ENCODE results near the gene DNAH10. TPM values are rescaled to one million over a fixed set of nuclear protein-coding genes. Genes with fewer than 3 reads are reported as not detected.
A peak's percentile ranks its signal among the peaks of the same experiment; 100 is the strongest.

The DNAH10 gene
- total RNA-seq, 1 donor from 2014 or later: under 0.01 TPM

DNA sequence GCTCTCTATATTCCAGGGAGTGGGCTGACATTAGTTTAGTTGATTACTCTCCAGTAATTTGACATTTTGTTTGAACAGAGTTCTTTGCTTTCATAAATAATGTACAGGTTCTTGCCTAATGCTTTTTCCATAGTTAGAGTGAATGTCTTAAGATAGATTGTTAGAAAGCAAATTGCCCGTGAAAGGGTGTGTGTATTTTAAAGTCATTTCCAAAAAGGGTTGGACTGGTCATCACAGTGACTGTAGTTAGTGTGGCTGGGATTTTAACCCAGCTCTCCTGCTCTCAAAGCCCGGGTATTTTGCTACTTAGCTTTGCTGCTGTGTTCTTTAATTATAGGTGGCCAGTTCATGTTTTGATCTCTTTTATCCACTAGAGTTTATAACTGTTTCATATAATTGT, 74.2 kb downstream of the DNAH10 start:
- FAIRE-seq: no peak

DNA sequence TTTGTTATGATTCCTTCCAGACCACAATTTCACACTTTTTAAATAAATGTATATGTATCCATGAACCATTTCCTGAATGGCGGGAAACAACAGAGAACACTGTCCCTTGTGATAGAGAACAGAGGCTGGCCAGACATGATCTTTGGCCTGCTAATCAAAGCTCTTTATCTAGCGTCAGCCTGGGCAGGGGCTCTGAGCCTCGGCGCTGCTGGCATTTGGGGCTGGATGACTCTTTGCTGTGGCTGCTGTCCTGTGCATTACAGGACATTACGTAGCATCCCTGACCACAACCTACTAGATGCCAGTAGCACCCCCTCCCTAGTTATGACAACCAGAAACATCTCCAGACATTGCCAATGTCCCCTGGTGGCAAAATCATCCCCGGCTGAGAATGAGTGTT, 77.7 kb downstream of the DNAH10 start:
- H3K36me3 ChIP-seq (ENCODE audit: control insufficient read depth, insufficient read depth, low read length): no peaks in the 10 kb centered on the region
- no peak for FAIRE-seq
- no peaks in the 10 kb centered on the region for H3K27me3 ChIP-seq (ENCODE audit: control insufficient read depth, insufficient read depth, low read length)
- DNase-seq (ENCODE audit: low read depth): no peak
- no peak overlapping the region for H3K4me3 ChIP-seq (ENCODE audit: low read depth, low read length)
- no peak for TF ChIP-seq CTCF (IDR thresholded peaks at IDR 0.05; ENCODE audit: insufficient read depth, low read length, severe bottlenecking)

More for the DNA sequence above, 74.2 kb downstream of the DNAH10 start:
- no peaks in the 10 kb centered on the region for H3K36me3 ChIP-seq (ENCODE audit: control insufficient read depth, insufficient read depth, low read length)
- no peak for TF ChIP-seq CTCF (IDR thresholded peaks at IDR 0.05; ENCODE audit: insufficient read depth, low read length, severe bottlenecking)
- no peak for DNase-seq (ENCODE audit: low read depth)
- H3K27me3 ChIP-seq (ENCODE audit: control insufficient read depth, insufficient read depth, low read length): no peaks in the 10 kb centered on the region
- H3K4me3 ChIP-seq (ENCODE audit: low read depth, low read length): no peak overlapping the region

- no peak for FAIRE-seq
- no peak for TF ChIP-seq CTCF (IDR thresholded peaks at IDR 0.05; ENCODE audit: insufficient read depth, low read length, severe bottlenecking)
- no peak for DNase-seq (ENCODE audit: low read depth)
- H3K27me3 ChIP-seq (ENCODE audit: control insufficient read depth, insufficient read depth, low read length): no peaks in the 10 kb centered on the region
- H3K4me3 ChIP-seq (ENCODE audit: low read depth, low read length): no peak overlapping the region
- H3K36me3 ChIP-seq (ENCODE audit: control insufficient read depth, insufficient read depth, low read length): no peaks in the 10 kb centered on the region
Measured at GRCh38 chr12:123840765-123841425, 78.8 kb downstream of the DNAH10 start.

DNA sequence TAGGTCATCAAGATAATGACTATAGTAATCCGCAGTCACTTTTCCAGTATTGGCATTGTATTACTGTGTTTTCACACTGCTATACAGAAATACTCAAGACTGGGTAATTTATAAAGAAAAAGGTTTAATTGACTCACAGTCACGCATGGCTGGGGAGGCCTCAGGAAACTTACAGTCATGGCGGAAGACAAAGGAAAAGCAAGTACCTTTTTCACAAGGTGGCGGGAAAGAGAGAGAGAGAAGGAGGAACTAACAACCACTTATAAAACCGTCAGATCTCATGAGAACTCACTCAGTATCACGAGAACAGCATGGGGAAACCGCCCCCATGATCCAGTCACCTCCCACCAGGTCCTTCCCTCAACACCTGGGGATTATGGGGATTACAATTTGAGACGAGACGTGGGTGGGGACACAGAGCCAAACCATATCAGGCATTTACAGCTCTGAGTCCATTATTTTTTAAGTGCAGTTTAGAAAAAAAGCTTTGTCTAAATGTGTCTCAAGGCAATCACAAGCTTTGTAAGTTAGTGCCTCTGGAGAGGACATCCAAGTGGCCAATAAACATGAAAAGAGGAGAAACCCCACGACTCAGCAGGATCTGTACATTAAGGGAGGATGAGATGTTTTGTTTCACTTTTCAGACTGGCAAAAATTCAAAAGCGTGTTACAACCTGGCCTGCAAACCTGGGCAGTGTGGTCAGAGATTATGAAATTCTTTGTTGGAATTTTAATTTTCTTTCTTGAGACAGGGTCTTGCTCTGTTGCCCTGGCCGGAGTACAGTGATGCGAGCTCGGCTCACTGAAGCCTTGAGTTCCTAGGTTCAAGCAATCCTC, 82.0 kb downstream of the DNAH10 start:
- FAIRE-seq (no peak), DNase-seq (ENCODE audit: low read depth) (peak; percentile 76)
- no peak for TF ChIP-seq CTCF (IDR thresholded peaks at IDR 0.05; ENCODE audit: insufficient read depth, low read length, severe bottlenecking)
- no peaks in the 10 kb centered on the region for H3K27me3 ChIP-seq (ENCODE audit: control insufficient read depth, insufficient read depth, low read length)
- no peaks in the 10 kb centered on the region for H3K36me3 ChIP-seq (ENCODE audit: control insufficient read depth, insufficient read depth, low read length)
- no peak overlapping the region for H3K4me3 ChIP-seq (ENCODE audit: low read depth, low read length)

DNA sequence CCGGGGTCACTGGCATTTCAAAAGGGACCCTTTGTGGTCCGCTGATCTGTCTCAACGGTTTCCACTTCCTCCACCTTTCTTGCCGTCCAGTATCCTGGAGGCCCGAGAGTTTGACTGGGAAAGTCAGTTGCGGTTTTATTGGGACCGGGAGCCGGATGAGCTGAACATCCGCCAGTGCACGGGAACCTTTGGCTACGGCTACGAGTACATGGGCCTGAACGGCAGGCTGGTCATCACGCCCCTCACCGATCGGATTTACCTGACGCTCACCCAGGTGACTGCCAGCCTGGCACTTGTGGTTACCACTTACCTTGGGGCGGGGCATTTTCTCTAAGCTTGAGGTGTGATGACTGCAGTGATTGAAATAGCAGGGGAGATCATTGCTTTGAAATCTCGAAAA, 83.8 kb downstream of the DNAH10 start:
- H3K27me3 ChIP-seq (ENCODE audit: control insufficient read depth, insufficient read depth, low read length): peaks cover 2% of the 10 kb centered on the region
- DNase-seq (ENCODE audit: low read depth) (no peak), FAIRE-seq (no peak)
- no peaks in the 10 kb centered on the region for H3K36me3 ChIP-seq (ENCODE audit: control insufficient read depth, insufficient read depth, low read length)
- no peak for TF ChIP-seq CTCF (IDR thresholded peaks at IDR 0.05; ENCODE audit: insufficient read depth, low read length, severe bottlenecking)
- H3K4me3 ChIP-seq (ENCODE audit: low read depth, low read length): no peak overlapping the region
